NCI-H1048 (cell line): ENCODE measurements around the gene MBTD1.
"Not testable (repeated sequence)": the region's sequence is repeated elsewhere in the genome, so short reads cannot be mapped to it uniquely, and the experiment has no call there.

ENCODE experiments used
- DNase-seq: peaks from one replicate; lab custom pipeline; 2025; lab: John Stamatoyannopoulos, UW

The MBTD1 gene

DNA sequence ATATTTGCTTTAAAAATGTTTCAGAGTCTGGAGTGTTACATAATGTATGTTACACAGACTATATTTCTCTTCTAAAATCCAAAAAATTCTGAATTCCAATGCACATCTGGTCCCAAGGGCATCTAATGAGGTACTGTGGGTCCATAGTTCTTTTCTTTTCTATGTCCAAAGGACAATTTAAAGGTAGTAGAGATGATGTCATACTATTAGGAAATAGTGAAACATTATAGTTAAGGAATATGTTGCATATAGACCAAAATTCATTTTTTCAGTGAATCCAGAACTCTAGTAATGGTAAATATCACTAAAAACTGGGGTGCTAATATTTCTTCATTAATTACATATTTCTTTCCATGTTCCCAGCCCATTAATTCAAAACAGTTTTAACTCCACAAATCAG, 70.7 kb downstream of the MBTD1 start:
- DNase-seq, result no peak

DNA sequence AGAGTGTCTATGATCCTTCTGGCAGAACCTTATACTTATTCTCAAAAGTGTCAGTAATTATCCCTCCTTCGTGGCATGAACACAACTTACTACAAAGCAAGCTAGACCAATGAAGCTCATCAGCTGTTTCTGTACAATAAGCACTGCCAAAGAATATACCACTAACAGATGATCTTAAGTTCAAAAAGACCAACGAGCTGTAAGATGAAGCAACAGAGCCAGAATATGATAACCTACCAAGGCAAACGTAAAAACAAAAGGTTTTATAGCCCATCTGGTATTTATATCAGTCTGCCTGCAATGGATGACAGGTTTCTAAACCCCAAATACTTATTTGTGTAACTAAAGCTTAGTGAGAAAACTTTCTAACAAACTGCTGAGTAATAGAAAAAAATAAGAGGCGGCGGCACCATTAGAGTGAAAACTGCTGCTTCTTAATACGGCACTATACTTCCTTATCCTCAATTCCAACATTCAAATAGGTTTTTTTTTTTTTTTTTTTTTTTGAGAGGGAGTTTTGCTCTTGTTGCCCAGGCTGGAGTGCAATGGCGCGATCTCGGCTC, 71.5 kb downstream of the MBTD1 start:
- no peak for DNase-seq

DNA sequence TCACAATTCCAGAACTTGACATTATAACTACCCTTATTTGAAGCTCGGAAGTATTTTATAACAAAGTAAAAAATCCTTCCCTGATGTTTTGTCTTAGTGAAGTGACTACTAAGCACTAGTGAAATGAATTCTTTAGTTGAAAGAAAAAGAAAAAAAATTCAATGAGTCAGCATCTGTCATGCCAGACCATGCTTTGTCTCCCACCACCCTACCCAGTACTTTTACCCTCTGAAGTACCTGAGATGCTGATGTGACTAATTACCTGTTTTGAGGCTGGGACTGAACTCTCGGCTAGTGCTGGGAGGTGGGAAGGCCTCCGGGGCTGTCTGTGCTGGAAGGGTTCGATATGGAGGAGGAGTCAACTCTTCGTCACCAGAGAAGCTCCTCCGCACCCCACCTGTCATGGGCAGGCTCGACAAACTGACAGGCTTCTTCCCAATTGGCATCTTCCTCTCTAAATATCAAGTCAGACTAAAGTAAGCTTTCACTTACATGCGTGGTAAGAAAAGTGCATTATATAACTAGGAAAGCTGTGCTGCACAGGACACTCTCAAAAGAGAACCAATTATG, 74.0 kb downstream of the MBTD1 start:
- no peak for DNase-seq

DNA sequence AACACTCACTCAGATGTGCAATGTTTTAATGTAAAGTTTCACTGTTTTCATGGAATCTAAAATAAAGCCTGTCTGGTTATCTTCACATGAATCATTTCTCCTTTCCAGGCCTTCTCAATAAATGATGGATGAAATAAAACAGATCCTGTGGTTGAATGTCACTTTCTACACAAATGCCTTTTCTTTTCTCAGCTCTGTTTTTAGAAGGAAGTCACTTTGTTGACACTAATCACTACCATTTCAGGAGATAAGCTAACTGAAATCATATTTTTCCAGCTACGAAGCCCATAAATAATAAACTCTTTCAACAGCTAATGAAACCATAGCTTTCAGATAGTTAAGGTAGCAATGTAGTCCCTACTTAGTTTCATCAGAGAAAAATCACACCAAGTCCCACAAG, 75.7 kb downstream of the MBTD1 start:
- DNase-seq, result no peak

DNA sequence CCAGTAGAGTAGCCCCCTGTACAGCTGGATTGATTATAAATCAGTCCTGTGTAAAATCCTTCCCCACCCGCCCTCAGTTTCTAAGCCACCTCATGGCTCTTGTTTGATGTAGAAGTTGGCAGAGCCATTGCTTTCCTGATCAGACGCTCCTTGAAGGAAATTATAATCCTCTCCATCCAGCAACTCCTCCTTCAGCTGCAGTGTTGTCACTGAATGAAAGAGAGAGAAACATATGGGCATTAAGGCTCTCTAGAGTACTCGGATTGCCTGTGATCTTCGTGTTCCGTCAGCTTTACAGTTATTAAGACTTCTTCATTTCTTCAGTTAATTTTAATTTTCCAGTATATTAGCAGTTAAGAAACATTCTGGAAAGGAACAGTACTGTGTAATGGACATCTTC, 79.4 kb downstream of the MBTD1 start:
- no peak for DNase-seq

DNA sequence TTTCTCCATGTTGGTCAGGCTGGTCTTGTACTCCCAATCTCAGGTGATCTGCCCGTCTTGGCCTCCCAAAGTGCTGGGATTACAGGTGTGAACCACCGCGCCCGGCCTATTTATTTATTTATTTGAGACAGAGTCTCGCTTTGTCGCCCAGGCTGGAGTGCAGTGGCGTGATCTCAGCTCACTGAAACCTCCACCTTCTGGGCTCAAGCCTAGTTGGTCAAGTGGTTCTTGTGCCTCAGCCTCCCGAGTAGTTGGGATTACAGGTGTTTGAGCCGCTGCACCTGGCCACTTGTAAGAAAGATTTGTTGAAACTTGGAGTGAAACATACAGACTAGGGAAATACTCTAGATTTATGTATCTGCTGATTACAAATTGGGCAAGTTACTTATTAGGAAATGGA, 87.8 kb downstream of the MBTD1 start:
- DNase-seq, result not testable (repeated sequence)

DNA sequence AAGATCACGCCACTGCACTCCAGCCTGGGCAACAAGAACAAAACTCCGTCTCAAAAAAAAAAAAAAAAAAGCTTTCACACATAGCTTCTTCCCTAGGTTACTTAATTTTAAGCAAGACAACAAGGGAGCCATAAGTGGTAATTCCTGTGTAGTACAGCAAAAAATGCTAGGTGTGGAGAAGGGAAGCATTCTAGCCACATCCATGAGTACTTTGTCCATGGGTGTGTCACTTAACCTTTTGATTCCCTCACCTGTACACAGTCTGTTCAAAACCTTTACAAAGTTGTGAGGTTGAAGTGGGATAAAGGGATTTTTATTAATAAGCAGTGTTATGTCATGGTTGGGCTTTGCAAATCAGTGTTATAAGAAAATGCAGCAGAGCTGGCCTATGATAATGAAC, 89.1 kb downstream of the MBTD1 start:
- no peak for DNase-seq

DNA sequence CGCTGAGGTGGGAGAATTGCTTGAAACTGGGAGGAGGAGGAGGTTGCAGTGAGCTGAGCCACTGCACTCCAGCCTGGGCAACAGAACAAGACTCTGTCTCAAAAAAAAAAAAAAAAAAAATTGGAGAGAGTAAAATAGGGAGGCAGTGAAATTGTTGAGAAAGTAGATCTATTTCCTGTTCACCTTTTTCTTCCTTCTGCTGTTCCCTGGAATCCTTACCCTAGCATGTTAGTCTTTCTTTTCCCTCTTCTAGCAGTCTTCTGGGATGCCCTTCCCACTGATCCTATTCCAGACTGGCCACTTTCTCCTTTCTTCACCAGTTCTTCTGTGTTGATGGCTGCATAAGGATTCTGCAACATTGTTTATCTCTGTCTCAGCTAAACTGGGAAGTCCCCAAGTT, 90.5 kb downstream of the MBTD1 start:
- no peak for DNase-seq

DNA sequence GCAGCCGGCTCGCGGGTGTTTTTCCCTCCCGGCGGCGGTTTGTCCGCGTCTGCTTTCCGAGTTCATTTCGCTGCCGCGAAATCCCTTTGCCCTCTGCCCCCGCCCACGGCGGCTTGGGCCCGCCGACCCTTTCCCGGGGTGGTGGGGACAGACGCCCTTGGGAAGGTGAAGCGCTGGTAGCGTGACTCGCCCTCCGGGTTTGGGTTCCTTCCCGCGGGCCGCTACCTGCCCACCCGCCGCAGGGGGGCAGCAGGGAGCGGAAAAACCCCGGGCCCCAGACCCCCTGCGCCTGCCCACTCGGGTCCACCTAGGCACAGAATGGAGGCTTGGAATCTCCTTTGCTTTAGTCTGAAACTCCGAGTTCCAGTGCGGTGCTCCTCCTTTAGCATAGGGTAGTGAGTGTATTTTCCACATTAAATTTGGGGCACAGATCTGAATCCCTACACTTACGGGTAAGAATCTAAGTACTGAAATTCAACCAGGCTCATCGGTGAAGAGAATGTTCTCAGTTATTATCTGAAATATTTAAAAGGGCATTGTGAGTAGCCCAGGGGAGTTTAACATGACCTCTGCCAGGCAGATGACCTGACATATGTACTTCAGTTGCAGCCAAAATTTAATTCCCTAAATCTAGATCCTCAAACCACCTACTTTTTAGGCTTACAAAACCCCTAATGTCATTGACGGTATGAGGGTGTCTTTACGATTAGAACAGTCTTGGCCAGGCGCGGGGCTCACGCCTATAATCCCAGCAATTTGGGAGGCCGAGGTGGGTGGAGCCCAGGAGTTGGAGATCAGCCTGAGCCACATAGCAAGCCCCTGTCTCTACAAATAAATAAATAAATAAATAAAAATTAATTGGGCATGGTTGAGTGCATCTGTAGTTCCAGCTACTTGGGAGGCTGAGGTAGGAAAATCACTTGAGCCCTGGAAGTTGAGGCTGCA, 92.6 kb downstream of the MBTD1 start:
- DNase-seq, result no peak

DNA sequence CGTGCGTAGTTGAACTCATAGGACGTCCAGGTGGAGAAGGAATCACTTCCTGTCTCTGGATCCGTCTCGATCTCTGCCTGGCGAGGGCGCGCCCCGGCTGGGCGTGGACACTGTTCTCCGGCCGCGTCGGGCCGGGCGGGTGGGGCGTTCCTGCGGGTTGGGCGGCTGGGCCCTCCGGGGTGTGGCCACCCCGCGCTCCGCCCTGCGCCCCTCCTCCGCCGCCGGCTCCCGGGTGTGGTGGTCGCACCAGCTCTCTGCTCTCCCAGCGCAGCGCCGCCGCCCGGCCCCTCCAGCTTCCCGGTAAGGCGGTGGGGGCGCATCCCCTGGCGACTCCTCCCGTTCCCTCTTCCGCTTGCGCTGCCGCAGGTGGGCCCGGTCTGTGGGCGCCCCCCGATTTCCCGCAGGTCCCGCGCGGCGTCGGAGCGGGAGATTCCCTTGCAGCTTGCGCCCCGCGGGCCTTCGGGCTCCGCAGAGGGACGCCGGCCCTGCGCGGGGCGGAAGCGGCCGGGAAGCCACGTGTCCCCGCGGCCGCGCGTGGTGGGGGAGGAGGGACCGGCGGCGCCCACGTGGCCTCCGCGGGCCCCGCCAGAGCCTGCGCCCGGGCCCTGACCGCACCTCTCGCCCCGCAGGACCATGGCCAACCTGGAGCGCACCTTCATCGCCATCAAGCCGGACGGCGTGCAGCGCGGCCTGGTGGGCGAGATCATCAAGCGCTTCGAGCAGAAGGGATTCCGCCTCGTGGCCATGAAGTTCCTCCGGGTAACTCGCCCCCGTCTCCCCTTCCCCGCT, 93.5 kb downstream of the MBTD1 start, which contains the start of gene NME2:
TSS of gene NME2 (plus strand) at position 214 of the 789 bp plus-strand sequence. CDS start at position 634, 420 bp downstream.
- DNase-seq, result peak; percentile 52

DNA sequence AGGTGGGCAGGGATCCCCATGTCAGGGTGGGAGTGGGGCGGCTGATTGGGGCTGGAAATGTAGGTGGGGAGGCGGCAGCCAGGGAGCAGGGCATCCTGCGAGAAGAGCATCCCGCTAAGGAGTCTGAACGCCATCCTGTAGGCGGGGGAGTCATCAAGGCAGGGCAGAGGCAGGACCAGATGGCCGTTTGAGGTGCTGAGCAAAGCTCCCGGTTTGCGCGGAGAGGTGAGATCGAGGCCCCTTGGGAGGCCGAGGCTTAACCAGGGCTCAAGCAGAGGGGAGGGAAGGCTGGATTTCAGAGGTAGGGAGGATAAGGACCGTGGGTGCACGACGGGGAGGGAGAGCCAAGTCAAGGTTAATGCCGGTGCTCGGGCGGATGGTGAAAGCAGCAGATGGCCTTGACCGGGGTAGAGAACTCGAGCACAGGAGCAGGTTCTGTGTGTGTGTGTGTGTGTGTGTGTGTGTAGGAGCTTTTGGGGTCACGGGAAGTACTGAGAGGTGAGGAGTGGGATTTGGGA, 94.1 kb downstream of the MBTD1 start:
- no peak for DNase-seq

DNA sequence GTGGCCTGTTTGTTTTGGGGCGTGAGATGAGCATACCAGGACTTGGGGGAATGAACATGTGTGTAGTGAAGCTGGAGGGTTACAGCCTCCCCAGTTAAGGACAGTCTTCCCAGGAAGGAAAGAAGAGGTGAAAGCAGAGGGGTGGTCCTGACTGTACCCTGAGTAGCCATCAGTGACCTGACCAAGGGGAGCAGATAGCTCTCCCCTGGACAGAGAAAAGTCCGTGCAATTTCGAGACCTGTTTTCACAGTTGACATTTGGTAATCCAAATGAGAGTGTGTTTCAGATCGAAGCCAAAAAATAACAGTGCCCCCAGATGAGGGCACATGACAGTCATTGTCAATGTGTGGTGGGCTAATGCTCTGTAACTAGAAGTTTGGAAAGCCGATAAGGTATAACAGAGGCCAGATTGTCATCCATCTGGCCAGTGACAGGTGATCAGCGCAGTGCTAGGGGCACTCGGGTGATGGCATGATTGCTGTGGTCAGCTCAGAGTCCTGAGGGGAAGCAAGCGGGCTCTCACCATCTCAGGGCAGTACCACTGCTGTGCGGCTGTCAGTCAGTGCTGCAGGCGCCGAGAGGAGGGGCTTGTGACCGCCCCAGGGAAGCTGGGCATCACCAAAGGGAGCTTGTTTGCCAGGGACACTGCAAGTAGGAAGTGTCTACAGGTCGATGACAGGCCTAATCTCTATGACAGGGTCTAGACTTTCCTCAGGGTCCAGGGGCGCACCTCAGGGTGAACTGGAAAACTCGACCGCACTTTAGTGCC, 94.8 kb downstream of the MBTD1 start:
- DNase-seq, result no peak

DNA sequence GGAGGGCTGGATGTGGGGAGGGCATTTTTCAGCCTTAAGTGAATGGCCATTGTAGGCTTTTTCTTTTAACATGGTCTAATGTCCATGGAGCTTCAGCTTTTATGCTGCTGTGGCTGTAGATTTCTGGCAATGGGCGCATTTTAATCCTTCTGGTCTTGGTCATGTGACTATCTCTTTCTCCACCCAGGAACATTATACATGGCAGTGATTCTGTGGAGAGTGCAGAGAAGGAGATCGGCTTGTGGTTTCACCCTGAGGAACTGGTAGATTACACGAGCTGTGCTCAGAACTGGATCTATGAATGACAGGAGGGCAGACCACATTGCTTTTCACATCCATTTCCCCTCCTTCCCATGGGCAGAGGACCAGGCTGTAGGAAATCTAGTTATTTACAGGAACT, 98.3 kb downstream of the MBTD1 start:
- DNase-seq, result no peak

DNA sequence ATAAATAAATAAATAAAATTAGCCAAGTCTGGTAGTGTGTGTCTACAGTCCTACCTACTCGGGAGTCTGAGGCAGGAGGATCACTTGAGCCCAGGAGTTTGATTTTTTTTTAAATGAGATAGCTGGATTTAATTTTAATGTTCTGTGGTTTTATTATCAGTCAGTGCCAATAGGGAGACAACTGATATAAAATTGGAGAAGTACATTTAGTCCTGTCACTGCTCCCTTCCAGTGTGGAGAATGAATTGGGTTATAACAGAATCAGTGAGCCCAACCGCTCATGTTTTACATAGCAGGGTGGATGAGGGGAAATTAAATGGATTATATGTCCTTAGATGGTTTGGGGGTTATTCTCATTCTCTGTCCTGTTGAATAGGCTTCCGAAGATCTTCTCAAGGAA, 100.2 kb downstream of the MBTD1 start:
- DNase-seq, result no peak

DNA sequence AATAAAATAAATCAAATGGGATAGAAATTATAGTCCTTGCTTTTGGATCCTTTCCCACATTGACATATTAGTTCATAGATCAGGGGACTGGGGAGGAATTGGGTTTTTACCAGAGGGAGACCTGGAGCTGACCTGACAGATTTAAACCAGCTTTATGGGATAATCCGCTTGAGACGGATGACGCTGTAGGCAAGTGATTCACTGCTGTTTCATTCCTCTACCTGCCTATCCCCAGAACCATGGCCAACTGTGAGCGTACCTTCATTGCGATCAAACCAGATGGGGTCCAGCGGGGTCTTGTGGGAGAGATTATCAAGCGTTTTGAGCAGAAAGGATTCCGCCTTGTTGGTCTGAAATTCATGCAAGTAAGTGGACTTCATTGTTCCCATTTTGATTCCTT, 104.4 kb downstream of the MBTD1 start:
- no peak for DNase-seq

DNA sequence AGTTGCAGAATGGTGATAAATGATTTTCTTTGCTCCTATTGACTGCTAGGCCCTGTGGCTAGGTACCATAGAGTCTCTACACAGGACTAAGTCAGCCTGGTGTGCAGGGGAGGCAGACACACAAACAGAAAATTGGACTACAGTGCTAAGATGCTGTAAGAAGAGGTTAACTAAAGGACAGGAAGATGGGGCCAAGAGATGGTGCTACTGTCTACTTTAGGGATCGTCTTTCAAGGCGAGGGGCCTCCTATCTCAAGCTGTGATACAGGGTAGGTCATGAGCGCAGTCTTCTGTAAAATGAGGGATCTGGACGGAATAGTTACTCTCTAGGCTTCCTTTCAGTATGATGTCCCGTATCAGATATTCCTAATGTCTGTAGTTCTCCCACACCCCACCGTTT, 105.7 kb downstream of the MBTD1 start:
- DNase-seq, result no peak

DNA sequence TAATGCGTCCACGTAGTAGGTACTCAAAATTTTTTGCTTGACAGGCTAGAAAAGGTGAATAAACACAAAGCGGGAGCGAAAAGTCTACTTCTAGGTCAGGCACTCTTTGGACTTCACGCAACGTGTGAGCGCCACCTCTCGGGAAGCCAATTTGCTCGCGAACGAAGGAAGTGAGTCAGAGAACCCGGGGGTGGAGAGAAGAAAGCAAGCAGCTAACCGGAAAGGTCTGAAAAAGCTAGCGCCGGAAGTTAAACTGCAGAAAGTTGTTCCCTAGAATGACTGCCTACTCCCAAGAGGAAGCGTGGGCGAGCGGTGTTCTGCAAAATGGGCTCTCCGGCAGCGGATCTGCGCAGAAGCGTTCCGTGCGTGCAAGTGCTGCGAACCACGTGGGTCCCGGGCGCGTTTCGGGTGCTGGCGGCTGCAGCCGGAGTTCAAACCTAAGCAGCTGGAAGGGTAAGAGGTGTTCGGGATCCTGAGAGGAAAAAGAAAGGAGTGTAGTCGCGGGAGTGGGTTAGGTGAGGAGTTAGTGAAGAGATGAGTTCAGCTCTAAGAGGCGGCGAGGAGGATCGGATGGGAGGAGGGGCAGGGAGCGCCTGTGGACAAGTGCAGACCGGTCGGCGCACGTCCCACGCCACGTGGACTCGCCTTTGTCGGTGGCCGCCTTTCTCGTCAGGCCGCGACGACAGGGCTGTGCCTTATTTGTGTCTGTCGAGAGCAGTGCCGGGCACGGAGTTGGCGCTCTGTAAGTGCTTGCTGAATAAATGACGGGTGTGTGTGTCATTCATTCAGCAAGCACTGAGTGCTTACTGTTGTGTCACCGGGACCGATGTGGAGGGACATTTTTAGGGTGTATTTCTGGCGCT, 106.4 kb downstream of the MBTD1 start, which contains the start of gene NME1:
TSS of gene NME1 (plus strand) at position 350 of the 863 bp plus-strand sequence. CDS start 2,096 bp downstream, outside the sequence.
- DNase-seq, result peak; percentile 90

DNA sequence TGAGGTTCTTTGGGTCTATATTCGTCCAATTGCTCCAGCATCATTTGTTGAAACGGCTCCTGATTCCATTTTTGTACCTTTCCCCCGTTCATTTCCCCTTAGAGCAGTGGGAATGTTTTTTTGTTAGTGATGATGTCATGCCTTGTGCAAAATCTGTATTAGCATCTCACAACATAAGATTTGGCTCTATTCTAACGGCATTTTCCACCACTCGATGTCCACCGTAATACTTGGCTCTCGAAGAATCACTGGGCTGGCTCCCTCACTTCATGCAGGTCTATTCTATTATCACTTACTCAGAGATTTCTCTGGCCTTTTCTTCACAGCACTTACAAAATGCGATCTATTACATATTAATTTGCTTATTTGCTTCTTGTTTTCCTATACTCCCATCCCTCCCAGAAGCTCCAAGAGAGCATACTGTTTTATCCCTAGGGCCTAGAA, 107.1 kb downstream of the MBTD1 start:
- no peak for DNase-seq

DNA sequence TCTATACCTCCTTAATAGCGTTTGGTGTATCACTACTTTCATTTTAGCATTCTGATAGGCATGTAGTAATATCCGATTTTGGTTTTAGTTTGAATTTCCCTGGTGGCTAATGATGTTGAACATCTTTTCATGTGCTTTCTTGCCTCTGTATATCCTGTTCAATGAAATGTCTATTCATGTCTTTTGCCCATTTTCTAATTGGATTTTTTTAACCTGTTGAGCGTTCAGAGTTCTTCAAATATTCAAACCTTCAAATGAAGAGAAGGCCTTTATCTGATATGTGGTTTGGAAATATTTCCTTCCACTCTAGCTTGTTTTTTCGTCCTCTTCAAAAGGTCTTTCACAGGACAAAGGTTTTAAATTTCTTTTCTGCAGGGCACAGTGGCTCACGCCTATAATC, 108.9 kb downstream of the MBTD1 start:
- DNase-seq, result no peak

DNA sequence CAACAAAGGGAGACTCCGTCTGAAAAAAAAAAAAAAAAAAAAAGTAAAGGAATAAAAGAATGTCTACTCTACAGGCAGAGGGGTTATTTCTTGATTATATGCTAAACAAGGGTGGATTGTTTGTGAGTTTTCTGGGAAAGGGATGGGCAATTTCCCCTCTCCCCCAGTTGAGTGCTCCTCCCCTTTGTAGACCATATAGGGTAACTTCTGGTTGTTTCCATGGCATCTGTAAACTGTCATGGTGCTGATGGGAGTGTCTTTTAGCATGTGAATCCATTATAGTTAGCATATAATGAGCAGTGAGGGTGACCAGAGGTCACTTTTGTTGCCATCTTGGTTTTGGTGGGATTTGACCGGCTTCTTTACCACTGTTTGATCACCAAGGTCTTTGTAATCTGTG, 110.7 kb downstream of the MBTD1 start:
- no peak for DNase-seq
